GM21381 (cell line): Measurements from ENCODE around the gene IL1RAPL2.
"Not testable (repeated sequence)": the region's sequence is repeated elsewhere in the genome, so short reads cannot be mapped to it uniquely, and the experiment has no call there.

Source experiments
- ATAC-seq: cut with Tn5 transposase; IDR thresholded peaks from one replicate; pipeline ENCODE4 v1.9.1; 2021; ENCODE audit warnings: mild to moderate bottlenecking, moderate library complexity; ENCODE audit not compliant: unreplicated experiment

IL1RAPL2 gene

DNA sequence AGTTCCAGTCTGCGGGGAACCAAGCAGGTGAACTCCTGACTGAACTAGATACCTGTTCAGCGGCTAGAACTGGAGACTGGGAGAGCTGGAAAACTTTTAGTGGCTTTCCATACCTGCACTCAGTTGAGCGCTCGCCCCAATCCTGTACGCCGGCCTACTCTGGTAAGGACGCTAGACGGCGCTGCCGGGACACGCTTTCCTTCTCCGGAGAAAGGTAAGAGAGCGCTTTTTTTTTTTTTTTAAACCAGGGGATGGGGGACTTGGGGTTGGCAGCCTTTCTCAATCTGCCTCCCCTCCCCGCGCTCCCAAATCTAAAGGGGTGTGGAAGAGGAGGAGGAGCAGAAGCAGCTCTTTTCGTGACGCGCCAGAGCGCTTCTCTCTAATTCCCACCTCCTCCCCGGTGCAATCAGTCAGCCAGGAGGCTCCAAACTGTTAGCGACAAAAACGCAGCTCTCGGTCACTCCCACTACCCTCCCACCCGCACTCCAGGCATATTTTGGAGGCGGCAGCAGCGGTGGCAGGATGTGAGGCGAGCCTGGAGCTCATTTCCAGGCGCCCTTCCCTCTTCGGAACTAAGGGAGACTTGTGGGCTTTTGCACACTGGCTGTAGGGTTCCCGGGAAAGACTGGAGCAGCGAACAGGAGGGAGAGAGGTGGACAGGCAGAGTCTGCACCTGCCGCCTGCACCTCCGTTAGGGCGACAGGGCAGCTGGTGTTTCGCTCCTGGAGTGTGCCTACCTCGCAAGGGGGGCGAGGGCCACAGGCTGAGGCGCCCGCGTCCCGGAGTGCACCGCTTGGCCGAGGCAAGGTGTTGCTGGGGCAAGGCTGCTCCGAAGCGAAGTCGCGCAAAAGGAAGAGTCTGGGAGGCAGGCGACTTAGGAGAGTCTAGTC lies at the start of gene IL1RAPL2:
Gene IL1RAPL2, plus strand, starts transcription at position 409 of the 890 bp plus-strand sequence.
- ATAC-seq, result no peak

DNA sequence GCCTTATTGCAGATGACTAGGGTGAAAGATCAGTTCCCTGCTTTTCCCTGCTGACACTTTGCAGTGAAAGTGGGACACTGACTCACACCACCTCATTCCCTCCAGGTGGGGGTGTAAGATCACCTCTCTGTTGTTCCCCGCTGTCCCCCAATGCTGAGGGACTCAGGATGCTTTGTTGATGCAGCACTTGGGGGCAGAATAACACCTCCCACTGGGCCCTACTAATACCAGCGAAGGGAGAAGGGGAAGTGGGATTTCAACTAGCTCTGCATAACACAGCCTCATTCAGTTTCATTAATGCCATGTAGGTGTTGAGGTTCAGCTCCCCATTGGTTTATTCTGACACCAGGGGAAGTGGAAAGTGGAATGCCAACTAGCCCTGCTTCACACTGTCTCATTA lies 43.6 kb upstream of the IL1RAPL2 start:
- no peak for ATAC-seq

DNA sequence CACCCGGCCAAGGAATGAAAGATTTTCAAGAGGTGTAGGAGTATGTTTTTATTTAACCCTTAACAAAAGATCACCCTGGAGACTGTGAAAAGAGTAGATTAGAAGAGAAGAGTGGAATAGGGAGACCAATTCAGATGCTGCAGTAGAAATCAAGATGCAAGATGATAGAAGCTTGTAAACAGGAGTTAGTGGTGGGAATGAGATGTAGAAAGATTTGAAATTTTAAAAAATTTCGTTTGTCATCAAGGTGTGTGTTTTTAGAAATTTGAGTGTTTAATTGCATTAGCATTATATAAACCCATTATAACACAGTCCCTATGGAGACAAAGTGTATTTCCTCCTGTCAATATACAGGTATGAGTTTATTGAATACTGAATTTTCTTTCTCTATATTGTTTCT lies 42.1 kb upstream of the IL1RAPL2 start:
- ATAC-seq, result no peak

DNA sequence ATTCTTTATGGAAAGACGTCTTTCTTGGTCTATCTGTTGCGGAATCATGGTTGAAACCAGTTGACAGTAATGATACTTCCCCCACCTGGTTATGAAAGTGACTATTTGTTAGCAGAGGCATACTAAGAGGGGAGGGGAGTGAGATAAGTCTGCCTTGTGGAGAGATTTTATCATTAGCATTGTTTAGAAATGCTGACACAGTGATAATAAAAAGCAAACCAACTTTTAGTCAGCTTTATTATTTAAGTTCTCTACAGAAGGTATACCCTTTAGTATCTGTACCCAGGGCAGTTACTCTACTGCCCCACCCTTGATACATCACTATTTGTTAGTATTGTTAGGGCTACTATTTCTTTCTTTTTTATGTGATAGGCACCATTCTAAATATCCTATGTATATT lies 26.9 kb upstream of the IL1RAPL2 start:
- ATAC-seq, result no peak

DNA sequence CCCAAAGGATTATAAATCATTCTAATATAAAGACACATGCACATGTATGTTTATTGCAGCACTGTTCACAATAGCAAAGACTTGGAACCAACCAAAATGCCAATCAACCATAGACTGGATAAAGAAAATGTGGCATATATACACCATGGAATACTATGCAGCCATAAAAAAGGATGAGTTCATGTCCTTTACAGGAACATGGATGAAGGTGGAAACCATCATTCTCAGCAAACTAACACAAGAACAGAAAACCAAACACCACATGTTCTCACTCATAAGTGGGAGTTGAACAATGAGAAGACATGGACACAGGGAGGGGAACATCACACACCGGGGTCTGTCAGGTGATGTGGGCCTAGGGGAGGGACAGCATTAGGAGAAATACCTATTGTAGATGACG lies 23.6 kb upstream of the IL1RAPL2 start:
- ATAC-seq, result not testable (repeated sequence)

DNA sequence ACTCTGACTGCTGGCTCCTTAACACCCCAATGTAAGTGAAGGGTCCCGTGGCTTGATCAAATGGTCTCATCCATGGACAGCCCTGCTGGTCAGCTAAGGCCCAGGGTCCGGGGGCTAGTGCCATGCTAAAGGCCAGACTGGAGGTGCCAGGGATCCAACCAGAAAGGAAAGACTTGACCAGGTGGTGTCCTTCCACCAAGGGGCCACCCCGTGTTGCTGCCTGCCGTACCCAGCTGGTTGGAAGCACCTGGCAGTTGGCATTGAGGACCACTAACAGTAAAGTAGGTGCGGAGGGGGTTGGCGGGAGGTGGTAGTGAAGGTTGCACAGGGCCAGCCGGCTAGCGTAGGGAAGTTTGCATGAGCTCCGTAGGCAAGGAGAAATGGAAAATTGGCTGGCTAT lies 1.7 kb upstream of the IL1RAPL2 start:
- ATAC-seq, result no peak

DNA sequence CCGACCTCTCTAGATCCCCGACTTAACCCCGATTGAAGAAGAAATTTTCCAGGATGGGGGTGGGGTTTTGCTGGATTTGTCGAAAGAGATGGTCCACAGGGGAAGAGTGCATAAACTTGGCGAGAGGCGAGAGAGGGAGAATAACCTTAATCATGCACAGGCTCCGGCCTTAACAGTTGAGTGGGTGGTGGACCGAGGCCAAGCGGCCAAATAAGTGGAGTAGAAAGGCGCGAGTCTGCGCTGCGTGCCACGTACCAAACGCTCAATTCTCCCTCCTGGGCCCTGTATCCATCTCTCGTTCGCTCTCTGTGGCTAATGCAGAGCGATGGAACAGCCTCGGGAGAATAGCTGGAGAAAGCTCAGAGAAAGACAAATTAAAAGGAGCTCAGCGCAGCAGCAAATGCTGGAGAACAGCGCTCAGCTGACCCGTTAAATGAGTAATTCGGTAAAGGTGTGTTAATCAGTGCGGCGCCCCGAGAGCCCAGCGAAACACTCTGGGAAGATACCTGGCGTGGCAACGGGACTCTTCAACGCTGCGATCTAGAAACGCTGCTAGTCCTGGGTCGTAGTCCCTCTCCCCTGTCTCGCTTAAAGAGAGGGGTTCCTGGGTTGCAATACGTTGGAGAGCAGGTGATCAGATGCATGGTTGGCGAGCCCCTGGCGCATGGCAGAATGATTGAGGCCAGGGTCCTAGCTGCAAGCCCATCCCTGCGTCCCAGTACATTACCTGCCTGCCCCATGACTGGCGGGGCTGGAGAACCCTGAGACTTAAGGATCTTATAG lies 887 bp upstream of the IL1RAPL2 start:
- ATAC-seq, result no peak

DNA sequence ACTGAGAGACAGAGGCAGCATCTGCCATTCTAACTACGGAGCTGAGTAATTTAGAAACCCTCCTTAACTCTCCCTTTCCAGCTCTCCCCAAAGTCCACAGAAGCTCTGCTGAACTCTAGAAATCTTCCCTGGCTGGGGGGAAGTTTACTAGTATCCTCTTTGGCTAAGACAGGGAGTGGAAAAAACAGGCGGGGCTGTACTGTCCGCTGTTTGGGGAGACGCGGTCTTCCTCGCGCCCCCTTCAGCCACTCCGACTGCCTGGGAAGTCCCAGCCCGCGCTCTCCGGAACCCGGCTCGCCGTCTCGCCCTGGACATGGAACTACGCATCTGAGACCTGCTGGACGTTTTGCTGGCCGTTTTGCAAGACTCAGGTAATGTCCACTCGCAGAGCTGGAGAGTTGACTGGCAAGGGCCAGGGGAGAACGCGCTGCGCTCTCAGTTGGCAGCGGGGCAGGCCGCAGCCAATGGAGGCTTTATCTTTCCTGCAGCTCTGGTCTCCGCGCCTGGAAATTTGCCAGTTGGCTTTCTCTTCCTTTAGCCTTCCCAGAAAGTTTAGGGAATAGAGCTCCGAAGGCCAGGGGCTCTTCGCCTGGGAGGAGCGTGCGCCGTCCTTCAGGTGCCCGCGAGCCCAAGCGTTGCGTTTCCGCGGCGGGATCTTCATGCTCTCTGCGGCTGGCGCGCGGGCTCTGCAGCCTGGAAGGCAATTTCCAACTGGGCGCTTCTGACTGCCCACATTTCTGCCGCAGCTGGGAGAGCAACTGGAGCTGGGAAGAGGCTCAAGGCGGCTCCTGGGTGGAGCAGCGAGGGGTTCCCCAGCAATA lies 892 bp downstream of the IL1RAPL2 start:
- no peak for ATAC-seq

DNA sequence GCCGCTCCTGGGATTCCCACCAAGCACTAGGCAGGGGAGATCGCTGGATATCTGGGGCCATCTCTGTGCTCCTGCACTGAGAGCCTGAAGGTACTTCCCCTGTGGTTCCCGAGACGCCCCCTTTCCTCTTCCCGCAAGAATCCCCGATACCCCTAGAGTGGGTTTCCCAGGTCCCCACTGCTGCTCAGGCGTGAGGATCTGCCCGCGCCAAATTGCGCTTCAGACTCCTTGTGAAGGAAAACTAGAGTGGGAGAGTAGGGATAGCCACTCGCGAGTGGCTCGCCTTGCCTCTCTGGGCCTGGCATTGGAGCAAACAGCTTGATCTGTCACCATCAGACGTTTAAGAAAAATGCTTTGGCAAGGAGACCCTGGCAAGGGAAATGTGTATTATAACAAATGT lies 1.5 kb downstream of the IL1RAPL2 start:
- no peak for ATAC-seq

DNA sequence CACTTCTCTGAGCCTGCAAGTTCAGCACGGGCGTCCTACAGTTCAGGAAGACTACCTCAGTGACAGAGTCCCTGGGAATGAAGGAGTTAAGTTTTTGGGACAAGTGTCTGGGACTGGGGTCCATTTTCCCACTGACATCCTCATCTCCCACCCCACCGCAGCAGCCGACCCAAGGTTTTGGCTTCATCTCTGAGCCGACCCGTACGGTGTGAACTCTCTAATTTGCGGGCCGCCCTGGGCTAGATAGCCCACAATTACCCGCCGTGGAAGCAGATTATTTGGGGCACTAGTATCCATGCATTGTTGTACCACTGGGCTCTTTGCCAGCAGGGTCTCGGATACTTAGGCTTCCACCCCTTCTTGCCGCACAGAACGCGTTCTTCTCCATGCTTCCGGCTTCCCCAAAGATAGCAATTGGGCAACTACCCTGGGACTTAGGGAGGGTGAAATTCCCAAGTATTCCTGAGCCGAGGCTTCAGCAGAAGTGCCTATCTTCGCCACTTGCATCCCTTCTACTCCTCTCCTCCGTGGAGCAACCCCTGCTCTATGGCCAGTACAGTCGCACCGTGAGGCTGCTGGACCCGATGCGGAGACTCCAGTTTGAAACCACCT lies 2.4 kb downstream of the IL1RAPL2 start:
- ATAC-seq, result no peak

DNA sequence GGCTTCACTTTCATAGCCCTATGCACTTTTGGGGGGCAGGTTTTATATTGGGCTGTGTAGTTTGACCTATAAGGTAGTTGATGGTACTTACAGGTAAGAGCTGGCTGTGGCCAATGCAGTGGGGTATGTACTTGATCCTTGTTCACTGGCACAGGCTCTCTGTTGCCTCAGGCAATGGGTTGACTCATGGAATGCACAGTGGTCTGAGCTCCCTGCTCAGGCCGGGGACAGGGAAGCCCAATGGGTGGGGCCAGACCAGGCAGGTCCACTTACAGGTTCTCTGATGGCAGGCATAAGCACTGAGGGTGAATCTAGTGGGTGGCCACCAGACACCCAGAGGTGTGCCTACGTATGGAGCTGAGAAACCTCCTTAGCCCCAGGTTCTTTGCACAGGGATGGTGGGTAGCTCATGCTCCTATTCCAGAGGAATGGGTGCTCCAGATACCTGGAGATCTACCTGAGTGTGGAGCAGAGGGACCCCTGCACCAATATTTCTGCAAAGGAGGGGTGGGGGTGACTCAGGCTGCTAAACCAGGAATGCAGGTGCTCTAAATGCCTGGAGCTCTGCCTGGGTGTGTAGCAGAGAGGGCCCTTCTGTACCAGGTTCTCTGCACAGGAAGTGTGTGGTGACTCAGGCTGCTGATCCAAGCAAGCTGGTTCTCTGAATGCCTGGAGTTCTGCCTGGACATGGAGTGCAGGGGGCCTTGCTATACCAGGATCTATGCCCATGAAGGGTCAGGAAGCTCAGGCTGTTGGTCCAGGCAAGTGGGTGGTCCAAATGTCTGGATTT lies 52.3 kb downstream of the IL1RAPL2 start:
- no peak for ATAC-seq

DNA sequence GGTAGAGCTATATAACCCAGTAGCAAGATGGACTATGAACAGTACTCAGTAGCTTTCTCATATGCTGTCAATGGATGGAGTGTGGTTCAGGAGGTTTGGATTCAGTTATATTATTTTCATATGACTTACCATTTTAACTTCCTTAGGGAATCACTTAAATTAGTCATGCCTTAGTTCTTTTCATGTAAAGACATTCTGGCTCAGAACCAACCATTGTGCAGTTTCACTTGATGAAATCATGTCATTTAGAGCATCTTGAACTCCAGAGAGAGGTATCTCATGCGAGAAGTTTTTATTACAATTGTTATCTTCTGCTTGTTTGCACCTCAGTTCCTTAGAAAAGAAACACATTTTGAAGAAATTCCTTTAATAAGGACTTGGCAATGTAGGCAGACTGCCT lies 55.8 kb downstream of the IL1RAPL2 start:
- no peak for ATAC-seq

DNA sequence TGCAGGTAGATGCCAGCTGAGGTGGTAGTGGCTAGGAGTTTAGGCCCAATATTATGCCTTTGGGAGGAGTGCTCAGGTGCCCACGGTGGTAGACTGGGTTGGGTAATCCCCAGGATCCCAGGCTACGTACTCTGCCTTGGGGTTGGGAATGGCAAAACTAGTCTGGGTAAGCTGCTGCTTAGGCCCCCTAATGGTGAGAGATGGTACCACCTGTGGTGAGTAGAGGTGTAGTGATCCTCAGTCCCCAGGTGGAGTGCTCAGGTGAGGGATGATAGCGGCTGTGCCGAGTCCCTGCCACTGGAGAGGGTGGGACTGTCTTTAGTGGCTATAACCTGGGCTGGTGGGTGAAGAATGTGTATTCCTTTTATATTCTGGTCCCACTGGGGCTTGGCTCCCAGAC lies 75.2 kb downstream of the IL1RAPL2 start:
- no peak for ATAC-seq

DNA sequence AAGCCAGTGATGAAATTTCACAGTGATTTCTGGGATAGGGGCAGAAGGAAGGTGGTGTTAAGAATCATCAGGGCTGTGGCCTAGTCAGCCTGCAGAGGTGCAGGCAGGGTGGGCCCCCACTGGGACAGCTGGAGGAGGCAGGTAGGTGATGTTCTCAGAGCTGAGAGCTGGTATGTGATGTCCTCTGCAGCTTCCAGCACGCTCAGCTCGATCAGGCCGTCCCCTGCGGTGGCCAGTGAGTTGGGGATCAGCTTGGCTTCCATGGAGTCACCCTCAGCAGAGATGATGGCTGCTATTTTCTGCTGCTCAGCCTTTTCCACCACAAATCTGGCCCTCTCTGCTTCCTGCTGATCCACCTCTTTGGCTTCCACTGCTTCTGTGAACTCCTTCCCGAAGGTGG lies 81.1 kb downstream of the IL1RAPL2 start:
- ATAC-seq, result no peak

DNA sequence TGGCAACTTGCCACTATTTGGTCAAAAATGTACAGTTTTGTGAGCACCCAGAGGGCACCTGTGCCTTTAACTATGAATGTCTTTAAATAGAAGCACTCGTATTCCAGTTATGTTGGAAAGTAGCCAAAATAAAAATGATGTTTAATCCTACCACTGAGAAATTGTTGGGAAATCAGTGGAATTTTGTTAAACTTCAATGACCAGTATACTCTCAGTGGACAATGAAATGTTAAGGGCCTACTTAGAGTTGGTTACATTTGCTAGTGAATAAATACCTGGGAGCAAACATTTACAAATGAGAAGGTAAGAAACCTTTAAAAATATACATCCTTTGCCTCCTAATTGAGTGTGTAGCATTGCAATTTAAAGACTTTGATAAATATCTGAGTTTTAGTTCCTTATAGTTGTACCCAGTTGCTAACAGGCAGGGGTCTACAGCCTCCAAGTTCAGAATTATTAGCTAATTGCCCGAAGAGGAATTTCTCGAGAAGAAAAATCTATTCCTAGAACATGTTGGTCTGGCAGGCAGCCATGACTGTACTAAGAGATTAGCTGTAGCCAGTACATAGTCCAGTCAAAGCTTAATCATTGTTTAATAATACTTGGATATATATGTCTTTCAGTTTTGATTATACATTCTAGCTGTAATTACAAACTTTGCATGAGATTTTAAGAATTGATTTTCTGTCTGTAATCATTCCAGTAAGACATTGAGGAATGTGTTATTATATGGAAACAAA lies 93.2 kb downstream of the IL1RAPL2 start:
- no peak for ATAC-seq

DNA sequence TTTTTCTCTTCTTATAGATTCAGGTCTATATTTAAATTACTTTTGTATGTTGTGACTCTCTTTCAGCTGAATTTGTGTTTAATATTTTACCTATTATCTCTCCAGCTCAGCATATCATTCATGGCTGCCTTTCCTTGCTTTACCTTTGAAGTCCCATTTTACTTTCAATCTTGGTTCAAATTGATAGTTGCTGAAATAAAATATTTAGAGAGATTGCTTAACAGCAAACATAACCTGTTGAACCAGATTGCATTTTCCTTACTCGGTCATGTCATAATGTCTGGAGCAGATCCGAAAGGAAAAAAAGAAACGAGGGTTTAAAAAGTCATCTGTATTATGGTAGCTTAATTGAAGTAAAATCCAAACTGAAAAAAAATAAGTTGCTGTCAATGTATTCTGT lies 94.1 kb downstream of the IL1RAPL2 start:
- ATAC-seq, result no peak

DNA sequence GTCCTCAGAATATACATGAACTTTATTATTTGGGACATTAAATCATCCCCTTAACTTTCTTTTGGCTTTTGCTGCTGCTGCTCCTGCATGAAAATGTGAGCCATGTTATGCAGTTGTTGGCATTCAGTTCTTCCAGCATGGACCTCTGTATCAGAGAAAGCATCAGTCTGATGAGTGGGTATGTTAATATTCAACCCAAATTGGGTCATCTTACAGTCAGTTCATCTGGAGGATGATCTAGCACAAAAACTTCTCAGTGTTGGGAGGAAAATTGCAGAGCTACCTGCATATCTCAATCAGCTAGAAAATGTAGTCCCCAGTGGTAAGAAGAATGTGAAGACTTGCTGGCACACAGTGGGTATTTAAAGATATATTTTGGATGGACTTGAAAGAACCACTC lies 96.7 kb downstream of the IL1RAPL2 start:
- no peak for ATAC-seq

DNA sequence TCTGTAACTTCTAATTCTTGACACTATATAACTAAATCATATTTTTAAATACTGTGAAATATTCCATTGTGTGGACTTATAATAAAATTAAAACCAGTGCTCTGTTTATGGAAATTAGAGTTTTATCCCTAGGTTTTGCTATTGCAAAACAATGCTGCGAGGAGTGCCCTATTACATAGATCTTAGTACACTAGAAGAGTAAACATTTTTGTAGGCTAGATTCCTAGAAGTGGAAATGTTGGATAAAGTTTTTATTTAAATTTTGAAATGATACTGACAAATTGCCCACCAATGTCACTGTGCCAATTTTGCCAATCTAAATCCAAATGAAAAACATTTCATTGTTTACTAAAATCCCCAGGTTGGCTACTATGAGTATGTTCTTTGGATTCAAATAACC lies 99.7 kb downstream of the IL1RAPL2 start:
- no peak for ATAC-seq

DNA sequence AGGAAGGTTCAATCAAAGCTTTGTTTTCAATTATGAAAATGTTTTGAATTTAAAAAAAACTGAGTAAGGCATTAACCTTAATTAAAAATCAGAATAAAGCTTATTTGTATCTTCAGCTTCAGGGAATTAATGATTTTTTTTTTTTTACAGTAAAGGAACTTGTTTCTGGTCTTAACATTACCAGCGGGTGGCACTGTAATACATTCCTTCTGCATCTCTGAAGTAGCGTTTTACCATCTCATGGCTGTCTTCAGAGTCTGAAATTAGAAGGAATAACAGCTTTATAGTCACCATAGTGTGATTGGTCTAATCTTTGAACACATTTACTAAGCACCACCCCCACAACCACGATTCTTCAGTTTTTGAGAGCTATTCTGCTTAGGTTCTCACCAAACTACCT lies 102.6 kb downstream of the IL1RAPL2 start:
- no peak for ATAC-seq
